AG20443 (cell line): ENCODE measurements around the gene ARFGAP1.

ENCODE experiments used
- DNase-seq: peaks from one replicate; pipeline ENCODE4 v3.0.0; 2012; ENCODE audit warnings: low spot score, mixed read lengths

Gene ARFGAP1

DNA sequence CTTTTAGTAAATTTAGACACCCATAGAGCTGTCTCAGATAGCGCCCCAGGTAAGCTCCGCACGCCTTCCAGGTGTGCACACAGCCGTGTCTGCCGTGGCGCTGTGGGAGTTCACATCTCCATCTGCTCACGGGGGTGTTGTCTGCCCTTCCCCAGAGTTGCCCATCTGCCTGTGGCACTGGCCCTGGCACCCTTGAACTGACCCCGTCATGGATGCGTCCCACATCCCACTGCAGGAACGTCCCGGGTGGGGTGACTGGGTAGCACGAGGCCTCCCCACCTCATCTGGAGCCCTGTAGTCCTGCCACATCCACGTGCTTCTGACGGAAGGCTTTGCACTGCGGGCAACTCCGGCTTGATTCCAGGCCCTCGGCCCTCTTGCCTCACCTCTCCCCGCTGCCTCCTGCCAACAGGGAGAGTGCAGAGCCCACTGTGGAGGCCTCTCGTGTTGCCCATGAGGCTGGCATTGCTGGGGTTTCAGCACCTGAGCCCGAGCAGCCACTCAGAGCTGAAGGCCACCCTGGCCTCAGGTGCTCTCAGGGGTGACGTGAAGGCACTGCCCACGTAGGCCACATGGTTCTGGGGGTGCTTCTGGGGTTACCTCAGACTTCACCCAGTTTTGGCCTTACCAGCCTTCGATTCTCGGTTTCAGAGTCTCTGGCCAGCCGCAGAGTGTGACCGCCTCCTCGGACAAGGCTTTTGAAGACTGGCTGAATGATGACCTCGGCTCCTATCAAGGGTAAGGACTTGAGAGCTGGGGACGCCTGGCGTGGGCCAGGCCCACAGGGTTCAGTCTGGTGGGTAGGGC lies 5.1 kb downstream of the ARFGAP1 start:
- DNase-seq = no peak

GRCh38 chr20:63278661-63279060 lies 6.0 kb downstream of the ARFGAP1 start:
- DNase-seq = no peak

GRCh38 chr20:63279931-63280330 lies 7.3 kb downstream of the ARFGAP1 start:
- DNase-seq = no peak

DNA sequence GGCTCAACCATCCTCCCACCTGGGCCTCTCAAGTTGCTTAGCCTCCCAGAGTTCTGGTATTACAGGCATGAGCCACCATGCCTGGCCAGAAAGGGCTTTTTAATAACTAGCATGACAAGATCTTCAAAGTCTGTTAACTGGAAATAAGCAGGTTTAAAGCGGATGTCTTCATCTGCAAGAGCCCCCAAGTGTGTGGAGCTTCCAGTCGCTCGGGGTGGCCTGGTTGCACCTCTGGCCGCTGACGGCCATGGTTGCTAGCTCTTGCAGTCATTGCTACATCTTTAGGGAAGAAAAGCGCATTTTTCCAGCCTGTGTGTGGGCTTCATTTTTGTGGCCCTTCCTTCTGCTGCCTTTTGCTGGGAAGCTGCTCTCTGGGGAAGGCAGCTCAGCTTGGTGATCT lies 7.8 kb downstream of the ARFGAP1 start:
- DNase-seq = no peak

- no peak for DNase-seq
Measured at GRCh38 chr20:63280929-63281545, 8.4 kb downstream of the ARFGAP1 start.

- DNase-seq = no peak
Measured at GRCh38 chr20:63281742-63282665, 9.4 kb downstream of the ARFGAP1 start.

DNA sequence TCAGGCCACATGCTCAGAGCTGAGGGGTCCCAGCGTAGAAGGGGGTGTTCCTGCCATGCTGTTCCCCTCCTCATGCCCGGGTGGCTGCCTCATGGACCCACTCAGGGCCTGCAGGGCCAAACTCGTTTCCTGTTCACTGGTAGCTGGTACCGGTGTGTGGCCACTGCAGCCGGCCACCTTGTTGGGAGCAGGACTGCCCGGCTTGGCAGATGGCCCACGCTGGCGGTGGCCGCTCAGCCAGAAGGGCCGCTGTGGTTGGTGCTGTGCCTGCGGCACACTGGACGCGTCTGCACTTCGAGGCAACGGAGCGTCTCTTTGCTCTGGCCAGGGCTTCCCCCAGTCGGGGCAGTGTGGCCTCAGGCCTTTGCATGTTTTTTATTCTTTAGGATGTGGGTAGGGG lies 10.3 kb downstream of the ARFGAP1 start:
- no peak for DNase-seq

- no peak for DNase-seq
Measured at GRCh38 chr20:63283397-63284082, 10.9 kb downstream of the ARFGAP1 start.

DNA sequence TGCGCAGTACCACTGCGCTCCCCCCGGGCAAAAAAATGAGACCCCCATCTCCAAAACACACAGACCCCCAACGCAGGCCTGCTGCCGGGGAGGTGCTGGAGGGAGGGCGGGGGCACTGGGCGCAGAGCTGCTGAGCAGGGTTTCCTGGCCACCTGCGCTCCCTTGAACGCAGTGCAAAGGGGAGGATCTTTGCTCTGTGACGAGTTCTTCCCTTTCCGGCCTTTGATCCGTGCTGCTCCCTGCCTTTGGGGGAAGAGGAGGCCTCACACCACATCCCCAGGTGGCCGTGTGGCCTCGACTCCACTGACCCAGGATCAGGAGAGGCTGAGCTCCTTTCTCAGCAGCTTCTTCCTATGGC lies 11.4 kb downstream of the ARFGAP1 start:
- no peak for DNase-seq

GRCh38 chr20:63284544-63284949 lies 11.9 kb downstream of the ARFGAP1 start:
- no peak for DNase-seq

DNA sequence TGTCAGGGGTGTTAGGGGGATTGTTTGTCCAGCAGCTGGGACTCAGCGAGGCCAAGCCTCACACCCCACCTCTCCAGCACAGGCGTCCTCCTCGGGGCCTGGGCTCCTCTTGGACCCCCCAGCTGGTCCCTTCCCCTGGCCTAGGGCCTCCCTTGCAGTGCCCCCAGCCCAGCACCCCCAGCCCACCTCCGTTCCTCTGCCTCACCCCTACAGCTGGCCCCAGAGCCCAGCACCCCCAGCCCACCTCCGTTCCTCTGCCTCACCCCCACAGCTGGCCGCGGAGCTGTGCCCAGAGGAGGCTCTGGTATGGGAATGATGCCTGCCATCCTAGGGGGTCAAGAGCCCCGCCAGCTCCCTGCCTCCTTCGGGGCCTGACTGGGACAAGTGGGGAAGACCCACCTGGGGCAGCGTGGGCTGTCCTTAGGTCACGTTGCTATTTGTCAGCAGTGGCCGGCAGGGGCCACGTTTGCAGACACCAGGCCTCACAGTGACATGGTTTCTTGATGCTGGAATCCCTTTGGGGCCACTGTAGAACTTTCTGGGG lies 12.4 kb downstream of the ARFGAP1 start:
- no peak for DNase-seq

GRCh38 chr20:63285636-63286615 lies 13.3 kb downstream of the ARFGAP1 start:
- no peak for DNase-seq

DNA sequence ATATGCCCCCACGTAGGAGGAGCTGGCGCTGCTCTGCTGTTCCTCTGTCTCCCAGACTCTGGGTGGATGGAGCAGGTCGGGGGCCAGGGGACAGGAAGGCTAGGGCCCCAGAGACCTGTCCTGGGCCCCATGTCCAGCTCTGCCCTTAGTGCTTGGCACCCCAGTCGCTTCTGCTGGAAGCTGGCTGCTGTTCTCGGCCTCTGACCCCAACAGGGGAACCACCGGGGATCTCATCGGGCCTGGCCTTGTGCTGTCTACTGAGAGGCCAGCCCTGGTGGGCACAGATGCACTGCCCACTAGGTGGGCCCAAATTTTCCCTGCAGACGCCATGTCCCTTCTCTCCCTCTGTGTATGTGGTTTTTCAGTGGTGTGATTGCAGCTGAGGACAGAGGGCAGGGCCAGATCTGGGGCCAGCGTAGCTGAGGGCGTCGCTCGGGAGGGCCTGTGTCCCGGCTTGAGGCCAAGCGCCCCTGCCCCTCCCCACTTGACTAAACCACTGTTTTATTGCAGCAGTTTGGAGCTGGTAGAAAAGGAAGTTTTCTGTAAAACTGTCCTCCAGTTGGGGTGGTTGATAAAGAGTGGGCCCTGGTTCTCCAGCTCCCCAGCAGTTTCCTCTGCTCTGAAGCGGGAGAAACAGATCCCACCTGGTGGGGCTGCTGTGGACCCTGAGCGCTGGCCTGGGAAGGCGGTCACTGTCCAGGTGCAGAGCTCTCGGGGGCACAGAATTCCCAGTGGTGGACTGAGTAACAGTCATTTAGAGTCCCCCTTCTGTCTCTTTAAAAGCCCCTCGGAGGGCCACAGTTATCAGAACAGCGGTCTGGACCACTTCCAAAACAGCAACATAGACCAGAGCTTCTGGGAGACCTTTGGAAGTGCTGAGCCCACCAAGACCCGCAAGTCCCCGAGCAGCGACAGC lies 14.4 kb downstream of the ARFGAP1 start:
- no peak for DNase-seq

DNA sequence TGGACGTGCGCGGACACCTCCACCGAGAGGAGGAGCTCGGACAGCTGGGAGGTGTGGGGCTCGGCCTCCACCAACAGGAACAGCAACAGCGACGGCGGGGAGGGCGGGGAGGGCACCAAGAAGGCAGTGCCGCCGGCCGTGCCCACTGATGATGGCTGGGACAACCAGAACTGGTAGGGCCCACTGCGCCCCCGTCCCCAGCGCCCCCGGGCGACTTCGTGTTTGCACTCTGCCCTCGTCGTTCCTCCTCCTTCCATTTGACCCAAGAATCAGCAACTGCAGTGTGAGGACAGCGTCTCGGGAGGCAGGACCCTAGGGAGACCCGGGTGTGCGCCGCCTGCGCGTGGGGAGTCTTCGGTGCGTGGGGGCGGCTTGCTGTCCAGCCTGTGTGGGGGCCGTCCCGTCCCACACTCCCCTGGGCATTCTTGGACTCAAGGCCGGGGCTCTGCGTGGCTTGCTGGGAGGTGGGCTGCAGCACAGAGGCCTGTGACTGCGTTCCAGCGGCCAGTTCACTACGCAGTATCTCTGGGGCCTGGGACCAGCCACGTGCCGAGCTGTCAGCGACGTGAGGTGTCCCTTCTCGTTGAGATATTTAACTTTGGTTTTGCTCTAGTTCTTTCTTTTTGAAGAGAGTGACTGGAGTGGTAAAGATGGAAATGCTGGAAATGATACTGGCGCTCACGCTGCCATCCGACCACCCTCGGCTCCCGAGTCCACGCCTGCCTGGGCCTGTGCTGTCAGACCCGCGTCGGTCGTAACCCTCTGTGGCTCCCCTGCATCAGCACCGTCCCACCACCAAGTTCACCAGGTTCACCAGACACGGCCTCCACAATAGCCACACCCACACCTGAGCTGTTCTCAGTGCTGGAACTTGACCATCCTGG lies 15.3 kb downstream of the ARFGAP1 start:
- no peak for DNase-seq

DNA sequence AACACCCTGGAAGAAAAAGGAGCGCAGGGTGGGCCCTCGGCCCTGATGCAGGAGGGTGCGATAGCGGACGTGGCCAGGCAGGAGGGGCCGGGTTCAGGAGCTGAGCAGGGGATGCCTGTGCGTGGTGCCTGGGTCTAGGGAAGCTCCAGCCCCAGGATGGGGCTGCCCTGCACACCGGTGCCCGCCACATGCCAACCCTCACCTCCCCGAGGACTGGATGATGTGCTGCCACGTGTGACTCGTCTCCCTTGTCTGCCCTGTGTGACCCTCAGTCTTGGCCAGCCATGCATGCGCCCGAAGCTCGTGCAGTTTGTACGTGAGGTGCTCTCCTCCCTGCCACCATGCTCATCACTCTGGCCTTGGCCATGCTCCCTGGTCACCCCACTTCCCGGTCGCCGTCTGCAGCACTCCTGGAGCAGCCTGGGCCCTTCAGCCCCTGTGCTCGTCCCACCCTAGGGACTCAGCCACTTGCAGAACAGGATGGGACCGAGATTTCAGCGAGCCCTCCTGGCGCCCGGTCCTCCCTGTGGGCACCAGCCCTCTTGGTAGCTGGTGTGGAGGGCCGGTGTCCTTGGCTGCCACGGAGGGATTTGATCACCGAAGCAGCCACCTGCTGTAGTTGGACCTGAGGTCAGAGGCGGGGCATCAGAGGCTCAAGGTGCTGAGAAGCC lies 16.1 kb downstream of the ARFGAP1 start:
- DNase-seq = no peak

- DNase-seq = no peak
Measured at GRCh38 chr20:63289311-63290135, 16.9 kb downstream of the ARFGAP1 start.

GRCh38 chr20:63290136-63290676 lies 17.6 kb downstream of the ARFGAP1 start:
- DNase-seq = no peak
